Cardiac muscle cell (in vitro differentiated cells and primary cell): ENCODE measurements around the gene TRIP4. TPM values are rescaled to one million over a fixed set of nuclear protein-coding genes. Genes with fewer than 3 reads are reported as not detected.

ENCODE experiments used
- DNase-seq, 2 donors: peaks; one replicate each; pipeline versions ENCODE4 v3.0.0 to v3.0.0-alpha.2; 2010 to 2017; ENCODE audit warnings: low read depth in 1 of 2, low spot score in 1 of 2
- H3K27ac ChIP-seq: fragments of 200-600 bp; sonication (generic); 2 replicates; pipeline ENCODE4 v1.5.1; 2016
- H3K27me3 ChIP-seq: fragments of 200-600 bp; sonication (generic); 2 replicates; pipeline ENCODE4 v1.6.0; 2016; ENCODE audit warnings: control low read depth
- H3K36me3 ChIP-seq: fragments of 200-600 bp; sonication (generic); 2 replicates; pipeline ENCODE4 v1.5.1; 2016; ENCODE audit warnings: control low read depth
- H3K4me1 ChIP-seq: fragments of 200-600 bp; sonication (generic); 2 replicates; pipeline ENCODE4 v1.8.1; 2017; ENCODE audit warnings: low read depth, mild to moderate bottlenecking, mixed run types
- H3K4me3 ChIP-seq: fragments of 200-600 bp; sonication (generic); 2 replicates; pipeline ENCODE4 v1.5.1; 2016; ENCODE audit warnings: mild to moderate bottlenecking
- H3K9me3 ChIP-seq: fragments of 200-600 bp; sonication (generic); 2 replicates; pipeline ENCODE4 v1.5.1; 2017; ENCODE audit warnings: low read depth, mild to moderate bottlenecking, control low read depth
- CTCF ChIP-seq: IDR thresholded peaks from 2 replicates; pipeline ENCODE4 v1.5.1; 2012; ENCODE audit warnings: low read depth, mild to moderate bottlenecking, low read length
- polyA plus RNA-seq: library from polyadenylated mRNA; unstranded; fragments of >200 nt; fragmentation: Nextera tagmentation; extraction: Ambion mirVana; gene quantifications from 2 replicates; pipeline ENCODE4 v1.2.1, GENCODE V29; 2016
- total RNA-seq: library from RNA; depleted of rRNA; stranded (reverse); fragments of >200 nt; gene quantifications from 2 replicates; pipeline ENCODE4 v1.2.3, GENCODE V29; 2016

TRIP4 gene
- 7.8 and 14.3 TPM in 2 replicates for total RNA-seq
- 35.3 TPM in 2 replicates for polyA plus RNA-seq

GRCh38 chr15:64387562-64388168 is at the start of gene TRIP4:
TRIP4 (plus strand) TSS chr15:64387836; CDS start chr15:64387864, 28 bp downstream.
- Histone ChIP-seq H3K4me1 (no peaks in the 10 kb centered on the region), H3K27me3 (no peaks in the 10 kb centered on the region), H3K36me3 (no peaks in the 10 kb centered on the region), H3K9me3 (no peaks in the 10 kb centered on the region), H3K27ac (peak within 1 kb of the TSS; percentile 65), H3K4me3 (peak within 1 kb of the TSS; percentile 54)
- peak; percentile 94 to 99 for DNase-seq
- TF ChIP-seq CTCF: peak; percentile 20

GRCh38 chr15:64340355-64340754 is 47.3 kb upstream of the TRIP4 start:
- H3K27me3 ChIP-seq: no peaks in the 10 kb centered on the region
- no peak for TF ChIP-seq CTCF
- no peaks in the 10 kb centered on the region for H3K36me3 ChIP-seq
- peaks cover 43% of the 10 kb centered on the region for H3K4me1 ChIP-seq
- peak overlapping the region; percentile 68 for H3K27ac ChIP-seq
- DNase-seq: no peak
- H3K4me3 ChIP-seq: no peak overlapping the region
- H3K9me3 ChIP-seq: no peaks in the 10 kb centered on the region

GRCh38 chr15:64341961-64342360 is 45.7 kb upstream of the TRIP4 start:
- Histone ChIP-seq H3K4me1 (peaks cover 43% of the 10 kb centered on the region), H3K27me3 (no peaks in the 10 kb centered on the region), H3K9me3 (no peaks in the 10 kb centered on the region), H3K4me3 (no peak overlapping the region), H3K36me3 (no peaks in the 10 kb centered on the region), H3K27ac (peak overlapping the region; percentile 79)
- DNase-seq: peak in 1 of 2 donors; percentile 65
- TF ChIP-seq CTCF: no peak

GRCh38 chr15:64343222-64343621 is 44.4 kb upstream of the TRIP4 start:
- DNase-seq: no peak
- no peak for TF ChIP-seq CTCF
- peaks cover 43% of the 10 kb centered on the region for H3K4me1 ChIP-seq
- H3K27ac ChIP-seq: peak overlapping the region; percentile 79
- H3K9me3 ChIP-seq: no peaks in the 10 kb centered on the region
- no peaks in the 10 kb centered on the region for H3K36me3 ChIP-seq
- no peaks in the 10 kb centered on the region for H3K27me3 ChIP-seq
- H3K4me3 ChIP-seq: no peak overlapping the region

GRCh38 chr15:64343841-64344240 is 43.8 kb upstream of the TRIP4 start:
- H3K4me3 ChIP-seq: no peak overlapping the region
- no peaks in the 10 kb centered on the region for H3K36me3 ChIP-seq
- no peak for TF ChIP-seq CTCF
- no peak for DNase-seq
- peak overlapping the region; percentile 79 for H3K27ac ChIP-seq
- no peaks in the 10 kb centered on the region for H3K9me3 ChIP-seq
- peaks cover 43% of the 10 kb centered on the region for H3K4me1 ChIP-seq
- no peaks in the 10 kb centered on the region for H3K27me3 ChIP-seq
